NCI-H128 (cell line): ENCODE results near the gene RAB3C.

Source experiments
- DNase-seq: peaks from one replicate; lab custom pipeline; 2025; ENCODE audit not compliant: unreplicated experiment; lab: John Stamatoyannopoulos, UW

Gene RAB3C

DNA sequence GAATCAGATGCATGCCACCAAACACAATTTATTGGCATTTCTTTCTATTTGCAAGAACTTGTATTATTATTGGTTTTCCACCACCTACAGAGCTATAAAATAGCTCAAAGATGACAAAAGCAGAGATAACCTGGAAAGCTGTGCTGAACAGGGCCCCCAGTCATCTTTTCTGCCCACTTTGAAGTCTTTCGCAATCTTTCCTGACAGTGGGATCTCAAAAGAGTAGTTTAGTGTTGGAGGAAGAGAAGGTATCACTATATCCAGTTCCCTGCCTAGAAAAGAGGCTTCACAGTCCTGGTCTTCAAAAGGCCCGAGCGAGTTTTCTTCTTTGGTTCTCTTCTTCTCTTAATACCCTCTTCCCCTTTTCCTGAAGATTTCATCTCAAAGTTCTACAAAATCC, 231.0 kb downstream of the RAB3C start:
- no peak for DNase-seq

DNA sequence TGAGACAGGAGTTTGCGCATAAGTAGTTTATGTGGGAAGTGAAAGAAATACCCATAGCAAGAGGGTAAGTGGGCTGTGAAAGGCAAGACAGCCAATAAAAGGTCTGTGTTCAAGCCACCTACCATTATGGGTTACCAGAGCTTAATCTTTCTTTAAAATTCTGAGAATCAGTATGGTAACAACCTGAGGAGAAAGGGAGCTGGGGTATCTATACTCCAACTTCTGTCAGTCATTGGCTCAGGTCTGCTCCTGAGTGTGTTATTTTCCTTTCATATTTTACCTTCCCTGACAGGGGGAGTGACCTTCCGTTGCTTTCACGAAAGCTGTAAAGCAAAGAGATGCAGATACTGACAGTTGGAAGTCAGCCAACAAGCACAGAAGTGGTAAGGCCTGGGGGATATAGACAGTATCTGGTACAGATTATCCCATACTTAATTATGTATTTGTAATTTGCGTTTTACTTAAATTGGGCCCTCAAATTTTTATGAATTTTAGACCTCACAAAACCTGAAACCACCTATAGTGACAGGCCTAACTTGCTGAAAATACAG, 233.4 kb downstream of the RAB3C start:
- DNase-seq: no peak

DNA sequence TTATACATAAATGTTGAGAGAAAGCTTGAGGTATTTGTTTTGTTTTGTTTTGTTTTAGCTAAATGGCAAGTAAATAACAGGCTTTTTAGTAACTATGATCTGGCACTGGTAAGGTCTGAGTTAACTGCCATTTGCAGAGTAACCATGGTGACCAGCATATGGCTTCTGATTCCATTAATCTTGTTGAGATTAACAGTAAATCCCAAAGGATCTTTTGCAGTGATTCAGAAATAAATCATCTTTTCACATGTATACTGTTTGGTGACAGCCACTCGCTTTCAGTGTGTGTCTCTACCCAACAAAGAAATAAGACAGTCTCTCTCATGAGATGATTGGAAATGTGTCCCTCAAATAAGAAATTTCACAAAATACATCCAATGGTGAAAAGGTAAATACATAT, 235.6 kb downstream of the RAB3C start:
- DNase-seq: no peak

DNA sequence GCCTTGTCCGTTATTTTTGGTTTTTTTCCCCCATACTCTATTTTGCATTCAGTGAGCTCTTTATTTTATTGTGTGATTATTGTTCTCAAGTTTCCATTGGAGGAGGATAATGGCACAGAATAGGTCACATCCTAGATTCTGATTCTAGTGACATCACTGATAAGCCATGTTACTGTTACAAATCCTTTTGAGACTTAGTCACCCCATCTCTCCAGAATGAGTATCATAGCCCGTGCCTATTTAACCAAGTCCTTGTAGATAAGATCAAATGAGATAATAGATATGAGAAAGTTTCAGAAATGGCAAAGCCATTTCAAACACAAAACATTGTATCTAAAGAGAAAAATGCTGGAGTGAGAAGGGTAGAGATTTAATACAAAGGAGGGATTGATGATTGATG, 242.6 kb downstream of the RAB3C start:
- DNase-seq: no peak

DNA sequence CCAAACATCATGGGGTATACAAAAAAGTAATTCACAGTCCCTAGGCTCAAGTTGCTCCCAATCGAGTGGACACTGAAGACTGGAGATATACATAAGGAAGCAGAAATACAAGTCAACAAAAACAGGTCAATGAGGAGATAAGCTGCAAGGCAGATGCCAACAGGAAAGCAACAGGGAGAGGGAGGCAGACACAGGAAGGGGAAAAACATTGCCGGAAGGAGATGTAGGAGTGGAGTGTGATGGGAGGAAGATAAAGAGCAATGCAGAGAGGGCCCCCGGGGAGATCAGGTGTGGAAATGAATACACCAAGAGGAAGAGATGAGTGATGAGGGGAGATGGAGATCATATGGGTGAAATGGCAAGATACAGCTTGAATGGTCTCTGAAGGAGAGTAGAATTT, 243.0 kb downstream of the RAB3C start:
- DNase-seq: no peak

DNA sequence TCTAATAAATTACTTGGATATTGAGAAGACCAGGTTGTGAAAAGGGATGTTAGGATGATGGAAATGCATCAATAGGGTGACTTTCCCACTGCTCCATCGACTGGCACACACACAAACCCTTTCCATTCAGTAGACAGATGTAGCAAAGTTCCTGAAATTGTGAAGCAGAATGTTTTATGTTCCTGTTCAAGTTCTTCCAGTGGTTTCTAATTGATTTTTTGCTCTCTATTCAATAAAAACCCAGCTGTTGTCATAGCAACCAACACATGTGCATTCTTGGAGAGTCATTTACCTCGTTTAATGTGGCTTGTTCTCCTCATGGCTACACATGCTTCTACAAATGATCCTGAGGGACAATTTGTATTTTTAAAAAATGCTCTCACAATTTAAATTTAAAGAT, 244.6 kb downstream of the RAB3C start:
- no peak for DNase-seq

DNA sequence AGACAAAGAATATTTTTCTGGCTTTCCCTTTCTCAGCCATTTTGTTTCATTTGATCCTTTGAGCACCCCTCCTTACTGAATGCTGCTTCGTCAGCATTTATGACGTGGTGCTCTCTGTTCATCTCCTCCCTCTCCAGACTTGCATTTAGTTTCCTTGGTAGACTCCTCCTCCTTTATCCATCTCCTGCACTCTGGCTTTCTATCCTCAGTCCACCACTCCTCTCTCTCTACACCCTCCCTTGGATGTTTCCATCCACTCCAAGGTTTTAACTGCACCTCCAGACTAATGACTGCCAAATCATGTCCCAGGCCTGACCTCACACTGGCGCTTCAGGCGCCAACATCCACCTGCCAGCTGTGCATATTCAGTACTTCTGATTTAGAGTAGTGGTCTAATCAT, 245.4 kb downstream of the RAB3C start:
- no peak for DNase-seq

DNA sequence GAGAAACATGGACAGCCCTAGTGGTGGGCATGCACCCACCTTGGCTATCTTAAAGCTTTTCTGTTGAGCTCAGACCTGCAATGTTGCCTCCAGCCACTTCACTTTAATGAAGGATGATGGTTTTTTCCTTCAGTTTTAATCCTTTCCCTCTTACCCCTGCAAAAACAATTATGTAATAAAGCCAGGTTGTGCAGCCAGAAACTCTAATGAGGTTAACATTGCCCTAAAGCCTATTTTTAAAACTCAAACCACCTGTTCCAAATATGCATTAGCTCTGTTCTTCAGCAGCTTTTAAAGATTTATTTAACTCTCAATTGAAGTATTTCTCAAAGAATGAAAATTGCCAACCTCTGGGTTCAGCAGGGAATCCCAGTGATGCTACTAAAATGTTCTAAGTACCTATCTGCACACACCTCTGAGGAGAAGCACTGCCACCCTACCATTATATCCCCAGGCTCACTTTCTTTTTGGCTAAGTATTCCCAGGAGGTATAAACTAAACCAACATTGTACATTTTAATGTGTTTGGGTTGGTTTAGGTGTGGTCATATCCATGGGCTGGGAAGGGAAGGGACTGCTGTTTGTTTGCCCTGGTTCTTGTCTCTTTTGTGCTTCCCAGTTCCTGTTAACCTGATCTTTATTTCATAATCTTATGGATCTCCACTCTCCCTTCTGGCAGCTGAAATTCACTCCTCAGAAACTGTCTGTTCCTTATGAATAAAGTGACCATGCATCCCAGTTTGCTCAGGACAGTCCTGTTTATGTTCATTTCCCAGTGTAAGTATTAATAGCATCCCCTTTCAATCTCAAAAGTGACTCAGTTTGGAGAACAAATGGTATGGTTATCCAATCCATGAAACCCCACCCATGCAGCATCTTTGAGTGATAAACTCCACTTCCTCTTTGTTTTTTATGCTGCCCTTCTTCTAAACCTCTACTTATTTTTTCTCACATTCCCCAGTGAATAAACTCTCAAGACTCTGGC, 251.7 kb downstream of the RAB3C start:
- DNase-seq: no peak

DNA sequence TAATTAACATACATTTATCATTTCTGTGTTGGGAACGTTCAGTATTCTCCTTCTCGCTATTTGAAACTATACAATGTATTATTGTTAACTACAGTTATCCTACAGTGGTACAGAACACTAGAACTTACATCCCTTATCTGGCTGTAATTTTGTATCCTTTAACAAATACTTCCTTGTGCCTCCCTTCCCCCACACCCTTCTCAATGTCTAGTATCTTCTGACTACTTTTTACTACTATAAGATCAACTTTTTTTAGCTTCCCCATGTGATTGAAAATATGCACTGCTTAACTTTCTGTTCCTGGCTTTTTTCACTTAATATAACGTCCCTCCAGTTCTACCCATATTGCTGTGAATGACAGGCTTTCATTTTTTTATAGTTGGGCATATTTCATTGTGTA, 253.5 kb downstream of the RAB3C start:
- no peak for DNase-seq

DNA sequence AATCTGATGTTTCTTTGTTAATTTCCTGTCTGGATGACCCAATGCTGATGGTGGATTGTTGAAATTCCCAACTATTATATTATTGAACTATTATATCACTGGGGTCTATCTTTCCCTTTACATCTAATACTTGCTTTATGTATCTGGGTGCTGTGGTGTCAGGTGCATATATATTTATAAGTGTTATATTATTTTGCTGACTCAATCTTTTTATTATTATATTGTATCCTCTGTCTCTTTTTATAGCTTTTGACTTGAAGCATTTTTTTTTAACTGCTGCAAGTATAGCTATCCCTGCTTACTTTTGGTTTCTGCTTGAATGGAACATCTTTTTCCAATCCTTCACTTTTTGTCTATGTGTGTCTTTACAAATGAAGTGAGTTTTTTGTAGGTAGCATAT, 255.9 kb downstream of the RAB3C start:
- no peak for DNase-seq

DNA sequence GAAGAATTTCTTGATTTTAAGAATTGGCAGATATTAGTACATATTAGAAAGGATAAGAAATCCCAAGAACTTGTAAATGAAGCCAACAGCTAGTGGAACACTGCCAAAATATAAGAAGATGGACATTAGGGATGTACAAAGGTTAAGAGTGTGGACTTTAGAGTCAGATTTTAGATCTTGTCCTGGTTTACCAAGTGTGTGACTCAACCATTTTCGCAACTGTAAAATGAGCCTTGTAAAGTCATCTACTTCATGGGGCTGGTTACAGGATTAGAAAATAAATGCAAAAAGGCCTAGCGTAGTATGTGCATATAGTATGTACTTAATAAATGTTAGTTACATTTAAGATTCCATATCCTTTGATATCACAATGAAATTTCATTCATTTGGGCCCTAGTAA, 260.0 kb downstream of the RAB3C start:
- DNase-seq: no peak

DNA sequence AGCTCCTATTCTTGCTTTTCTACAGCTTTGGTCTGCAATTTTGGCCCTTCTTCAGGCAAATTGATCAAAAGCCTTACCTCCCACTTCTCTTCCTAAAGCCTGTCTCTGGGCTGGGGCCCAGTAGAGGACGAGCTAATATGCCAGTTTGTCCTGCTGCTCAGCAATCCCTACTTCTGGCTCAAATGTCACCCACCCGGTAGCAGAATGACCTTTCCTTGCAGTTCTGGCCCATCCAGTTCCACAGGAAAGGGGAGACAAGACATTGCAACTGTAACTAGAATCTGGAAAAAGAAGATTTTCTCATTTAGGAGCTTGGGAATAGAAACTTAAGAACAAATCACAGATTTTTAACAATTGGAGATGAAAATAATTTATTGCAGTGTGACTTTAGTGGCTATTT, 261.5 kb downstream of the RAB3C start:
- DNase-seq: no peak

DNA sequence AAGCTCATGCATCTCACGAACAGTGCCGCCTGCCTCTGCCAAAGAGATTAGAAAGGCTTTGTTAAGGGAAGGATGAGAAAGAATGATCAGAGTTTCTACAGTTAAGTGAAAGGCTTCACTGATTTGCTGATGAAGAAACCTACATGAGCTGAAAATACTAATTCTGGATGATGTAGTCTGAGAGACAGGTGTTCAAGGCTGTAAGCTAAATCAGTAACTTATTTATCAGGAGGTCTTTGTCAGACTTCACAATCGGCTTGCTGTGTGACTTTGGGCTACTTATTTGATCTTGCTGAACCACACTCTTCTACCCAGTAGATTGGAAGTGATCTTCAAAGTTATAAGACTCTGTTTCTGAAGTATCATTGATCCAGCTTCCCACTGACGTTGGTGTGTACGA, 264.2 kb downstream of the RAB3C start:
- no peak for DNase-seq

DNA sequence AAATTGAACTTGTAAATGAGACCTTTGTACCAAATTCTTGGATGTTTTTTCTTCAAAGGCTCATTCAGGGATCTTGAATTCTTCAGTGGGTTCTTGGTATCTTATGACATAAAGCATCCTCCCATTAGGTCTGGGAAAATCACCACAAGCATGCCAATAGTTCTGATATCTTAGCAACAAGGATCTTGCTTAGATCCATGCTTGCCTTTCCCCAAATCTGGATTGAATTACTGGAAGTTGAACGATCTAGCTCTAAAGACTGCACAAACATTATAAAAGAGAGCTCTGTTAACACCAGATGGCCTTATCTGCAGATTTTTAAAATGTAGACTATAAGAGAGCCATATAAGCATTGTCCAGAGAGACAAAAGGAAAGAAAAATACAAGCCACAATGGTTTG, 266.3 kb downstream of the RAB3C start:
- no peak for DNase-seq

DNA sequence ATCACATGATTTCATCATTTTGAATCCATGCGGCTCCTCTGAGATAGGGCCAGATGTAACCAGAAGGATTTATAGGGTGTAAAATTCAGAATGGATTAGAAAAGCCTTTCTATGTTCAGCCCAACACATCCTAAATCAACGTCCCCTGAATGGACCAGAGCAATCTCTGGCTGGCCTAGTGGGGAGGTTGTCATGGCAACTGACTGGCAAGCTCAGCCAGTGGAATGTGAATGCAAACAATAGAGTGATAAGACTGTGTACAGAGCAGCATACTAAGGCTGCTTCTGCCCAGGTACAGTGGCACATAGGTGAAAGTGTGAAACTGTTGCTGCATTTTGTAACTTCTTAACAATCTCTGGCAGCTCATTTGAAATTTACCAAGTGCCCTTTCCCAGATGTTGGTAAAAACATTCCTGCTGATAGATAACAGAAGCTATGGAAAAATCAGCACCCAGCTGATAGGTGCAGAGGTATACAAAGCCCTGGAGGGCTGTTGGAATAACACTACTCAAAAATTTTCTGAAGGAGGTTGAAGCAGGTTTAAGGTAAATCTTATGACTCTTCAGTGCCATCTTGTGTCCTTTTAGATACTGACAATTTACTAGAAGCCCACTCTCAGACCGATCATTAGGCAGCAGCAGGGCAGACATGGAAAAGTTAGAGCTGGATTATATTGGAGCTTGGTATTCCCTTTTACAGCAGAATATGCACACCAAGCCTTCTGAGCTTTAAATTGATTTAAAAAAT, 267.2 kb downstream of the RAB3C start:
- no peak for DNase-seq

DNA sequence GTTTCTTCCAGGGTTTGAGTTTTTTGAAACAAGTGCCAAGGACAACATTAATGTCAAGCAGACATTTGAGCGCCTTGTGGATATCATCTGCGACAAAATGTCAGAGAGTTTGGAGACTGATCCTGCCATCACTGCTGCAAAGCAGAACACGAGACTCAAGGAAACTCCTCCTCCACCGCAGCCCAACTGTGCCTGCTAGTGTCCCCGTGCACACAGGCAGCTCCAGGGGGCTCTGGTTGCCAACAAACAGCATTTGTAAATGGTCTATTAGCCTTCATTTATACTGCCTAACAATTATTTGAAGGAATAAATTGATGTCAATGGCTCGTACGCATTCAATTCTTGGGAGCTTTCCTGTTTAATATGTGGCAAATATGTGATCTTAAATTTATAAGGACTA, 268.3 kb downstream of the RAB3C start:
- DNase-seq: no peak

DNA sequence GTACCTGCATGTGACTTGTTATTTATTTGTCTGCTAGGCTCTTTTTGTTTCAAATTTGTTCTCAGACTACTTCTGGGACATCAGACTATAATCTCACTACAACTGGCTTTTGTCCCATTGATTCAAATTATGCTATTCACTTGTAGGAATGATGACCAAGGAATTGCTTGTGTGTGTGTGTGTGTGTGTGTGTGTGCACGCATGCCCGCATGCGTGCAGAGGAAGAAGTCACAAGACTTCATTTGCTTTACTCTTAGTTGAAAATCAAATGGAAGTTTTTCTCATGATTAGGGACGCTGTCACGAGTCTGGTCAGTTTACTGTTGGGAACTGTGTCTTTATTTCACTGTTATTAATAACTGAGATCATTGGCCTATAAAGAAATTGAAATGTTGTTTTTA, 268.7 kb downstream of the RAB3C start:
- no peak for DNase-seq

DNA sequence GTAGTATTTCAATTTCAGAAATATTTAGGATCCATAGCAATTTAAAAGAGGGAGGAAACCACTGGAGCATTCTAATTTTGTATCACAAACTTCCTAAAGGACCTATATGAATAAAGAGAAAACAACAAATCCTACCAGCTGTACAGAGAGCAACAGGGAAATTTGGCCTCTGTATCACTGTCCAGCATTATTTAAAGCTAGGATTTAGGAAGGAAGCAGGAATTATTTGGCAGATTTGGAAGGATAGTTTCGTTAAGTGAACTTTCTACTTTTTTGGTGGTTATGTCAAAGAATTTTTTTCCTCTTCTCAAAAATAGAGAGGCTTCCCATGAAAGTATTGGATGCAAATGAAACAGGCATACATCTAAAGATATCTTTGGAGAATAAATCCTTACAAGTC, 269.7 kb downstream of the RAB3C start:
- no peak for DNase-seq

DNA sequence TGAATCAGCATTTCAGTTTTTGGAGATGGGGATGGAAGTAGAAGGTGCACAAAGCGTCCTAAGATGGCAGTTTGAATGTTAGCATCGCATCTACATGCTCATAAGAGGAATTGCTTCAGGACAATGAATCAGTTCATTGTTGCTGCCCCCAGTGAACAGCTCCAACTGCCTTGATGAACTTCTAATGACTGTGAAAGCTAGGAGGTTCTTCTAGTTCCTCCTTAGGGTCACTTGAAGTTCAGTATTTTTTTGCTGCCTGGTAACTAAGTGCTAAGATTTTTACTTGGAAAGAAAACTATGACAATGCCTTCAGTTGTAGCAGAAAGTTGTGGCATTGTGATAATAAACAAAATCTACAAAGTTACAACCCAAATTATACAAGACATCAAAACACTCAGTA, 271.6 kb downstream of the RAB3C start:
- no peak for DNase-seq

DNA sequence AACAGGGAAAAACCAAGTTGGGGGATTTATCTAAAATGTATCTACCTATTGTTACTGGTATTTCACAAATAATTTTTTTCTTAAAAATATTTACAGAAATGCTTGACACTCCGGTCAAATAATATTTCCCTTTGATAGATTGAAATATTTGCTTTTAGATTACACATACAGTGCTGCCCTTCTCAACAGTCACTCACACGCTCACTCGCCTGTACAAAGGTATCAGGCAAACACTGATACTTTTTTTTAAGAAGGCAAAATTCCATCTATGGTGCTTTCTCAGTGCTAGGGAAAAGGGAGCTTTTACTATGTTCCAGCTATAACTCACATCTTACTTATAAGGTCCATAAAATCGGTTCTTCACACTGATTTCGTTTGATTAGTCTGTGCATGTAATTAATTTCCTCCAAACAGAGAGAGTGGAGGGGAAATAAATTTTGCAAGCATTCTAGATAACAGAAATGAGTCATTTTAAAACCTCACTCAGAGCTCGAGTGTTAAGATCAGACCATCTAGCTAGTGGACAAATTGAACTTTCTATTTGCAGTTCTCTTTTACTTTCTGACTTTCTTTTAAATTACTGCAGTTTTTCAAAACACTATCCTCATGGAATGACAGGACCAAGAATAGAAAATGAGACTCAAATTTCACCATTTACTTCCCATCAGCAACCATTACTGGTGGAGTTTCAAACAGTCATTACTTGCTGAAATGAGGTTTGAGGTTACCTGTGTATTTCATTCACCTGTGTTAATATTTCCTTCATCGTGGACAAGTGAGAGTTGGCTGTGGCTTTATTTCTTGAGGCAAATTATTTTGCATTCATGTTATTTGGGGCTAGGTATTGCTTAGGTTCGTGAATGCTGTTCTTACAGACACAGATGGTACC, 273.2 kb downstream of the RAB3C start:
- DNase-seq: no peak

DNA sequence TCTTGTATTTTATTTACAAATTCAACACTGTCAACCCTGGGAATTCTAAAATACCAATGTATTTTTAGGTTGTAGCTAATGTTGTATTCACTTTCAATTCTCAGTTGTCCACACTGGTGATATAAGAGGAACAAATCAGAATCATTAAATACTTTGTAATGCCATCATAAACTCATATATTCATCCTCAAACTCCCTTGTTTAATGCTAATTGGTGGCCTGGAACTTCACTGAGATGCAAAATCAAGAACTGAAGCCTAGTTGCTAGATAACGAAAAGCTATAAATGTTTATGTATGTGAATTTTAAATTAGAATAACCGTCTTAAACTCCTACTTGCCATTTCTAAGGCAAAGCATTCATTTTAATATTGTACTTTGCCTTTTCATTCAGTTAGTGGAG, 274.7 kb downstream of the RAB3C start:
- DNase-seq: no peak
